Measurements from ENCODE around the gene CYYR1.

DNA sequence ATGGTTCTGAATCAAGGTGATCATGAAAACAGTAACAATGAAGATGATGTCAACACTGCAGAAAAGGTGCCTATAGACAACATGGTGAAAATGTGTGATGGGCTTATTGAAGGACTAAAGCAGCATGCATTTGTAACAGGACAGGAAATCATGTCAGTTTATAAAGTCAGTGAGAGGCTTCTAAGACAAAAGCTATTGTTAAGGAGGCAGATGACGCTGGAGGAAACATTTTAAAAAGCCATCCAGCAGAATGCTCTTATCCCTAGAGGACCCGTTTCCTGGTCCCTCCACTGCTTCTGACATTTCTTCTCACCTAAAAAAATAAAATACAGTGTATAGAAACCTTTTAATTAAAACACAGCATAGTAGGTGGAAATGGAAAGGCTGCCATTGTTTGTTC lies 40.9 kb downstream of the CYYR1 start:
- TF ChIP-seq ZC3H10 (CRISPR knock-in tag; IDR thresholded peaks at IDR 0.05) (no peak), RARB (CRISPR knock-in tag; IDR thresholded peaks at IDR 0.05) (no peak), CSDC2 (CRISPR knock-in tag; IDR thresholded peaks at IDR 0.05) (no peak), ISL1 (CRISPR knock-in tag; IDR thresholded peaks at IDR 0.05) (no peak), ZNF70 (CRISPR knock-in tag; IDR thresholded peaks at IDR 0.05) (no peak), ZFP3 (CRISPR knock-in tag; IDR thresholded peaks at IDR 0.05) (no peak), ZFP30 (CRISPR knock-in tag; IDR thresholded peaks at IDR 0.05) (no peak), TOX (CRISPR knock-in tag; IDR thresholded peaks at IDR 0.05; ENCODE audit: borderline replicate concordance) (no peak), SNAI2 (CRISPR knock-in tag; IDR thresholded peaks at IDR 0.05) (no peak), OSR1 (CRISPR knock-in tag; IDR thresholded peaks at IDR 0.05) (no peak), ARNTL (CRISPR knock-in tag; IDR thresholded peaks at IDR 0.05; ENCODE audit: borderline replicate concordance, low read depth) (no peak)
- TF ChIP-seq, protein P1, sequence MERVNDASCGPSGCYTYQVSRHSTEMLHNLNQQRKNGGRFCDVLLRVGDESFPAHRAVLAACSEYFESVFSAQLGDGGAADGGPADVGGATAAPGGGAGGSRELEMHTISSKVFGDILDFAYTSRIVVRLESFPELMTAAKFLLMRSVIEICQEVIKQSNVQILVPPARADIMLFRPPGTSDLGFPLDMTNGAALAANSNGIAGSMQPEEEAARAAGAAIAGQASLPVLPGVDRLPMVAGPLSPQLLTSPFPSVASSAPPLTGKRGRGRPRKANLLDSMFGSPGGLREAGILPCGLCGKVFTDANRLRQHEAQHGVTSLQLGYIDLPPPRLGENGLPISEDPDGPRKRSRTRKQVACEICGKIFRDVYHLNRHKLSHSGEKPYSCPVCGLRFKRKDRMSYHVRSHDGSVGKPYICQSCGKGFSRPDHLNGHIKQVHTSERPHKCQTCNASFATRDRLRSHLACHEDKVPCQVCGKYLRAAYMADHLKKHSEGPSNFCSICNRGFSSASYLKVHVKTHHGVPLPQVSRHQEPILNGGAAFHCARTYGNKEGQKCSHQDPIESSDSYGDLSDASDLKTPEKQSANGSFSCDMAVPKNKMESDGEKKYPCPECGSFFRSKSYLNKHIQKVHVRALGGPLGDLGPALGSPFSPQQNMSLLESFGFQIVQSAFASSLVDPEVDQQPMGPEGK (CRISPR knock-in tag; IDR thresholded peaks at IDR 0.05; ENCODE audit: borderline replicate concordance): no peak
- TF ChIP-seq, protein P2, sequence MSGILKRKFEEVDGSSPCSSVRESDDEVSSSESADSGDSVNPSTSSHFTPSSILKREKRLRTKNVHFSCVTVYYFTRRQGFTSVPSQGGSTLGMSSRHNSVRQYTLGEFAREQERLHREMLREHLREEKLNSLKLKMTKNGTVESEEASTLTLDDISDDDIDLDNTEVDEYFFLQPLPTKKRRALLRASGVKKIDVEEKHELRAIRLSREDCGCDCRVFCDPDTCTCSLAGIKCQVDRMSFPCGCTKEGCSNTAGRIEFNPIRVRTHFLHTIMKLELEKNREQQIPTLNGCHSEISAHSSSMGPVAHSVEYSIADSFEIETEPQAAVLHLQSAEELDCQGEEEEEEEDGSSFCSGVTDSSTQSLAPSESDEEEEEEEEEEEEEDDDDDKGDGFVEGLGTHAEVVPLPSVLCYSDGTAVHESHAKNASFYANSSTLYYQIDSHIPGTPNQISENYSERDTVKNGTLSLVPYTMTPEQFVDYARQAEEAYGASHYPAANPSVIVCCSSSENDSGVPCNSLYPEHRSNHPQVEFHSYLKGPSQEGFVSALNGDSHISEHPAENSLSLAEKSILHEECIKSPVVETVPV (CRISPR knock-in tag; IDR thresholded peaks at IDR 0.05): no peak
- TF ChIP-seq, protein P3, sequence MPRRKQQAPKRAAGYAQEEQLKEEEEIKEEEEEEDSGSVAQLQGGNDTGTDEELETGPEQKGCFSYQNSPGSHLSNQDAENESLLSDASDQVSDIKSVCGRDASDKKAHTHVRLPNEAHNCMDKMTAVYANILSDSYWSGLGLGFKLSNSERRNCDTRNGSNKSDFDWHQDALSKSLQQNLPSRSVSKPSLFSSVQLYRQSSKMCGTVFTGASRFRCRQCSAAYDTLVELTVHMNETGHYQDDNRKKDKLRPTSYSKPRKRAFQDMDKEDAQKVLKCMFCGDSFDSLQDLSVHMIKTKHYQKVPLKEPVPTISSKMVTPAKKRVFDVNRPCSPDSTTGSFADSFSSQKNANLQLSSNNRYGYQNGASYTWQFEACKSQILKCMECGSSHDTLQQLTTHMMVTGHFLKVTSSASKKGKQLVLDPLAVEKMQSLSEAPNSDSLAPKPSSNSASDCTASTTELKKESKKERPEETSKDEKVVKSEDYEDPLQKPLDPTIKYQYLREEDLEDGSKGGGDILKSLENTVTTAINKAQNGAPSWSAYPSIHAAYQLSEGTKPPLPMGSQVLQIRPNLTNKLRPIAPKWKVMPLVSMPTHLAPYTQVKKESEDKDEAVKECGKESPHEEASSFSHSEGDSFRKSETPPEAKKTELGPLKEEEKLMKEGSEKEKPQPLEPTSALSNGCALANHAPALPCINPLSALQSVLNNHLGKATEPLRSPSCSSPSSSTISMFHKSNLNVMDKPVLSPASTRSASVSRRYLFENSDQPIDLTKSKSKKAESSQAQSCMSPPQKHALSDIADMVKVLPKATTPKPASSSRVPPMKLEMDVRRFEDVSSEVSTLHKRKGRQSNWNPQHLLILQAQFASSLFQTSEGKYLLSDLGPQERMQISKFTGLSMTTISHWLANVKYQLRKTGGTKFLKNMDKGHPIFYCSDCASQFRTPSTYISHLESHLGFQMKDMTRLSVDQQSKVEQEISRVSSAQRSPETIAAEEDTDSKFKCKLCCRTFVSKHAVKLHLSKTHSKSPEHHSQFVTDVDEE (CRISPR knock-in tag; IDR thresholded peaks at IDR 0.05): no peak

Measured in SK-N-SH treated with all-trans-retinoic acid at 6 μM for 48 hours (cell line).